Stimulated activated CD8-positive, alpha-beta memory T cell treated with anti-CD3 and anti-CD28 coated beads, Interleukin-15, amount 100 ng/mL, for 48 hours (primary cell): ENCODE results near the gene TRAPPC10.

Source experiments
- DNase-seq, 2 donors: peaks; one replicate each; pipeline ENCODE4 v3.0.0-alpha.2; 2020; ENCODE audit warnings: low read depth in 2 of 2

Gene TRAPPC10

GRCh38 chr21:44067011-44067839 lies 55.1 kb downstream of the TRAPPC10 start:
- DNase-seq = no peak

DNA sequence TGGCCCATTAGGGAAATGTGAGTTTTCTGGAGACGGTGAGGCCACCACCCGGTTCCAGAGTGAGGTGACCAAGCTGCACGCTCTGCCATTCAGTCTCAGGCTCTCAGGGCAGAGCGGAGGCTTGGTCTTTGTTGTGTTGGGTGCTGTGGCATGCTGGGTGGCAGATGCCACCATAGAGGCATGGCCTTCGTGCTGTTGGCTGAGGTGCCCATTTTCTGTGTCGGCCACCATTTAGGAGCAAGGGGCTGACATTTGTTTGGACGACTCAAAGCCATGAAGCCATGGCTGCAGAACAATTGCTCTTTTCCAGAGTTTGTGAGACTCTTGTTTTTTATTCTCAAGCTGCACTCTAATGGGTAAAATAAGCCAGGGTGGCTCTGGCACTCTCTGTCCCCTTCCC lies 58.3 kb downstream of the TRAPPC10 start:
- no peak for DNase-seq

GRCh38 chr21:44071359-44072104 lies 59.4 kb downstream of the TRAPPC10 start:
- no peak for DNase-seq

DNA sequence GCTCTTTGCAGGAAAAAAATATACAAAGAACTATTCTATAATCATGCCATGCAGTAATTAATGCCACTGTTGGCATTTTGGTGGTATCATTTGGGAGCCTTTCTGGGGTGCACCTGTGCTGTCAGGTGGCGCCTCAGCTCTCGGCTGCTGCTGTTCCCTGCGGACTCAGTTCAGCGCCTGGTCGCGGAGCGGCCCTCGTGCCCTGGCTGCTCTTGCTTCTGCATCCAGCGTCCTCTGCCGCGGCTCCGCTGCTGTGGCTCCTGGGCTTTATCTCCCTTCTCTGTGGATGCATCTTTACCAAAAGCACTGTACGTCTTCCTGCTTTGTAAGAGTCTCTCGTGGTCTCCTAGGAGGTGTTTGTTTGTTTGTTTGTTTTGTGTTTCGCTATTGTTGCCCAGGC lies 60.0 kb downstream of the TRAPPC10 start:
- no peak for DNase-seq

DNA sequence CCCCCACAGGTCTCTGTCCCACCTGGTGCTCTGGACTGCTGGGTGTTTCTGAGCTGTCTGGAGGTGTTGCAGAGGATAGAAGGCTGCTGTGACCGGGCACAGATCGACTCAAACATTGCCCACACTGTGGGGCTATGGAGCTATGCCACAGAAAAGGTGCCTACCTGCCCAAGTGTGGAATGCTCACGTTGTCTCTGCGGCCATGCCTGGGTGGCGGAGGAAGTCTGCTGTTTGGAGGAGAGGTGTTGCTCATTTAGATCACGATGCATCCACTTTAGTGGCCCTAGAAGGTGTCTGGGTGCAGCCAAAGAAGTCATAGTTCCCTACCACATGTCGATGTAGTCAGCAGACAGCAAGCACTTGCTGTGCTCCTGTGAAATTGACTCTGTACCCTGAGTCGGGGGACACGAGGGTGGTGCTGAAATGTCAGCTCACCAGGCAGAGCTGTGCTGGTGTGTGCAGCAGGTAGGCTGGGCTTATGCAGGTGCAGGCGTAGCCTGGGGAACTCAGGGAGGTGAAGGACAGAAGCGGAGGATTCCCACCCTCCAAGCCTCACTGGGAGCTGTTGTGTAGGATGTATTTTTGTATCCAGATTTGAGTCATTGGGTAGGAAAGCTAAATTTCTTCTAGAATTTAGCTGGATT lies 62.3 kb downstream of the TRAPPC10 start:
- DNase-seq = no peak

DNA sequence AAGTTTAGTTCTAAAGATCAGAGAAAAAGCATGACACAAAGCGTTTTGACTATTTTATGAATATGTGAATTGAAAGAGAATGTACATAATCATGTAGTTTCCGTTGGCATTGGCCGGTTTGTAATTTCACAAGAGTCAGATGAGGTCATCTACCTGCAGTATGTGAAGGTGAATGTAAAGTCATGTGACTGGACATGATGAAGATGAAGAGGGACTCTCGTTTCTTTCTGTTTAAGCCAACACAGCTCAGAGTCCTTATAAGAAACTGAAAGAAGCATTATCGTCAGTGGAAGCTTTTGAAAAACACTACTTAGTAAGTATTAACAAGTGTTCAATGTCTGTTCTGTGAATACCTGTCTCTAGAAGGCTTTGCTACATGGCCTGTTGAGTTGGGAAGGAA lies 64.2 kb downstream of the TRAPPC10 start:
- DNase-seq = no peak

GRCh38 chr21:44078411-44078981 lies 66.4 kb downstream of the TRAPPC10 start:
- DNase-seq = no peak

DNA sequence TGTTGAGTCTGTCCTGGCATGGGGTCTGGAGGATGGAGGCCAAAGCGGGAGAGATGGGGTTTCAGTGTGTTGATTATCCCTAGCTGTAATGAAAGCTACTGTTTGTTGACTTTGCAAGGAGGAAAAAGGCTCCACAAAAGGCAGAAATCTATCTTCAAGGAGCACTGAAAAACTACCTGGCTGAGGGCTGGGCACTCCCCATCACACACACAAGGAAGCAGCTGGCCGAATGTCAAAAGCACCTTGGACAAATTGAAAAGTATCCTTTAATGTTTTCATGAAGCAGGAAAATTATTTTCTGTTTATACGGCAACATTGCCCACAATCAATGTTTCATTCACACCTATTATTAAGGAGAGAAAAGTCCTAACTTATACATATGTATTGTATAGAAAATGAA lies 67.3 kb downstream of the TRAPPC10 start:
- no peak for DNase-seq

- DNase-seq = no peak
Measured at GRCh38 chr21:44079846-44080245, 67.7 kb downstream of the TRAPPC10 start.

GRCh38 chr21:44082648-44083440 lies 70.7 kb downstream of the TRAPPC10 start:
- DNase-seq = no peak

- DNase-seq = peak; percentile 61 to 64
Measured at GRCh38 chr21:44083631-44084291, 71.7 kb downstream of the TRAPPC10 start.

DNA sequence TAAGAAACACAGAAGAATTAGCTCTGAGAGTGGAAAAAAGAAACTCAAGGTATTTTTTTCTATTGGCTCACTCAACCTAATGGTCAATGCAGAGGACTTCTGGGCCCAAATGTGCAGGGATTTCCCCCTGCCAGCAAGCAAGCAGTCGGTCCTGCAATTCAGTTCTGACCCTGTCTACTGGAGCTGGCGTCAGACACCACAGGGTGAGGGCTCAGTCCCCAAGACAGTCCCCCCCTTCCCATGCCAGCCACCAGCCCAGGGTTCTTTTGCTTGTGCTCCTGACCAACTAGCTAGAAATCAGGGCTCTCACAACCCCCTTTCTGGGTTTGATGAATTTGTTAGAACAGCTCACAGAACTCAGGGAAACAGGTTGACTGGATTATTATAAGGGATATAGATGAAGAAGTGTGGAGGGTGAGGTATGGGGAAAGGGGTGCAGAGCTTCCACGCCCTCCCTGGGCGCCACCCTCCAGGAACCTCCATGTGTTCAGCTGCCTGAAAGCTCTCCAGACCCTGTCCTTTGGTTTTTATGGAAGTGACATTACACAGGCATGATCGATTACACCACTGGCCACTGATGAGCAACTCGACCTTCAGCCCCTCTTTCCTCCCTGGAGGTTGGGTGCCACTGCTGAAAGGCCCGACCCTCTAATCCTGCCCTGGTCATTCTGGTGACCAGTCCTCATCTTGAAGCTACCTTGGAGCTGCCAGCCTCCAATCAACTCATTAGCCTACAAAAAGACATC lies 72.6 kb downstream of the TRAPPC10 start:
- no peak for DNase-seq

- no peak for DNase-seq
Measured at GRCh38 chr21:44085491-44086321, 73.6 kb downstream of the TRAPPC10 start.

GRCh38 chr21:44086636-44087425 lies 74.7 kb downstream of the TRAPPC10 start:
- no peak for DNase-seq

GRCh38 chr21:44087426-44088400 lies 75.6 kb downstream of the TRAPPC10 start:
- no peak for DNase-seq

DNA sequence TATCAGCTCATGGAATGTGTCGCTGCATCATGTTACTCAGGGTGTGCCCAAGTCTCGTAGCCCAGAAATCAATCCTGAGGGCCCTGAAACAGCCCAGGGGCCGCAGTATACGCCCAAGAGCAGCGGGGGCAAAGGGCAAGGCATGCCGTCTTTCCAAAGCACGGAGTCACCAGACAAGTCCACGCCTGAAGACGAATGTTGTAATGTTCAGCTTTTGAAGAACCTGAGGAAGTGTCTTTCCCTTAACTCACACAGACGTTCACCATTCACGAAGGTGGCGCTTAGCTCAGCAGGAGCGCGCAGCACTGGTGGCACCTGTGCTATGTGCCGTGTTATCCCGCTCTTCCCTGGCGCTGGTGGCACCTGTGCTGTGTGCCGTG lies 76.3 kb downstream of the TRAPPC10 start:
- DNase-seq = no peak
